Right lobe of liver (tissue), 6 donors: ENCODE results near the gene OSBPL10. TPM values are rescaled to one million over a fixed set of nuclear protein-coding genes. Genes with fewer than 3 reads are reported as not detected.

Experiments used
- ATAC-seq, 4 donors: fragments of 200-7000 bp; cut with Tn5 transposase; one replicate each; pipeline ENCODE4 v1.9.1; 2020; ENCODE audit warnings: mild to moderate bottlenecking in 4 of 4, moderate library complexity in 4 of 4
- DNase-seq, 3 donors: peaks; one replicate each; pipeline ENCODE4 v3.0.0-alpha.2; 2020
- H3K27ac ChIP-seq, 3 donors: fragments of 200-600 bp; one replicate each; pipeline ENCODE4 v1.8.0; 2022
- H3K27me3 ChIP-seq, 2 donors: fragments of 200-600 bp; one replicate each; pipeline ENCODE4 v1.8.0; 2022
- H3K36me3 ChIP-seq, 4 donors: fragments of 200-600 bp; sonication (generic) in 1 of 4; one replicate each; pipeline versions ENCODE4 v1.5.1 to v1.8.0; 2017 to 2022; ENCODE audit warnings: control low read depth in 1 of 4
- H3K4me1 ChIP-seq, 4 donors: fragments of 200-600 bp; sonication (generic) in 1 of 4; one replicate each; pipeline versions ENCODE4 v1.5.1 to v1.8.0; 2017 to 2022; ENCODE audit warnings: control low read depth in 1 of 4
- H3K4me3 ChIP-seq, 3 donors: fragments of 200-600 bp; one replicate each; pipeline ENCODE4 v1.8.0; 2022
- H3K9me3 ChIP-seq, 4 donors: fragments of 200-600 bp; sonication (generic) in 1 of 4; one replicate each; pipeline versions ENCODE4 v1.5.1 to v1.8.0; 2017 to 2022; ENCODE audit warnings: control low read depth in 1 of 4
- CTCF ChIP-seq, 4 donors: fragments of 200-600 bp in 3 of 4; fragments of 450-650 bp in 1 of 4; IDR thresholded peaks; one replicate each; pipeline versions ENCODE4 v1.5.1 to v1.8.0; 2016 to 2022; ENCODE audit warnings: antibody characterized with exemption in 4 of 4, mild to moderate bottlenecking in 2 of 4
- POLR2A ChIP-seq: fragments of 450-650 bp; IDR thresholded peaks from one replicate; pipeline ENCODE4 v1.6.1; 2017; ENCODE audit warnings: antibody characterized with exemption, mild to moderate bottlenecking
- whole genome bisulfite sequencing: methylation state at CpG from one replicate; pipeline ENCODE4 v1.1.6; 2018; ENCODE audit warnings: low coverage, low lambda C conversion rate; ENCODE audit not compliant: insufficient coverage; ENCODE audit errors: missing lambda C conversion rate; 5-methylcytosine and 5-hydroxymethylcytosine counted together
- intact Hi-C, 2 donors: fragments of 100-400 bp; cut with DNase I; formaldehyde crosslinking; loops; one replicate each; pipeline versions ENCODE4 v1.11.2 to v1.14.1; 2022
- total RNA-seq, 6 experiments: library from RNA; depleted of rRNA in 2 of 6; stranded (reverse); fragments of >200 nt in 2 of 6; fragmentation: NEBNext Ultra II Directional in 3 of 6; extraction: Animal tissue kit (Norgen Biotek cat#: 25700) in 3 of 6; gene quantifications; one replicate each; pipeline versions ENCODE4 v1.1.0 to v1.2.4, GENCODE V29; 2016 to 2023
- donor health status: DM: no; HTN: yes; CAD: no.
- donor health status: DM: no; HTN: no; CAD: no.
- donor health status: DM: no; HTN: no; CAD: no.
- donor health status: DM: no; HTN: yes; CAD: no.
- donor health status: DM: no; HTN: yes; CAD: no.

OSBPL10 gene
- total RNA-seq, 6 experiments from 2014 or later: 2.2 to 13.0 (median 3.7) TPM

DNA sequence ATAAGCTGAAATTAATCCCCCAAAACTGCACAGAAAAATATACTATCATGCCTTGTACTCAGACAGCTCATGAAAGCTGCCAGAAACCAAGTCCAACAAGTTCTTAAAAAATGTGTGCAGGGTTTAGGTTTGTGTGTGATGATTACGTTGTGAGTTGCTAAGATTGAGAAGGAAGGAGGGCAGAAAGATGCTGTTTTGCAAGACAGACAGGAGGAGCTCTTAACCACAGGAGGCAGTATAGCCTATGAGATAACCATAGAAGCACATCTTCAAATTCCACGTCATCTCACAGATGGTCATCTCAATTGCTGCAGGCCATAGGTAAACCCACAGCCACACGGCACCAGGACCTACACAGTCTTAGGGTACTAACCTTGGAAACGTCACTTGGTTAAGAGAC is 256.4 kb downstream of the OSBPL10 start:
- no peaks in the 10 kb centered on the region for H3K9me3 ChIP-seq
- ATAC-seq (peak in 2 of 4 donors; percentile 36), DNase-seq (no peak)
- intact Hi-C loops: no loop called here
- H3K36me3 ChIP-seq: no peaks in the 10 kb centered on the region
- H3K4me1 ChIP-seq: no peaks in the 10 kb centered on the region
- no peak overlapping the region for H3K4me3 ChIP-seq
- TF ChIP-seq POLR2A (no peak), CTCF (IDR thresholded peaks at IDR 0.05) (peak in 2 of 4 donors; percentile 17 to 18)
- WGBS: 45% methylated on average over 4 of the region's 4 CpGs
- no peak overlapping the region for H3K27ac ChIP-seq
- no peaks in the 10 kb centered on the region for H3K27me3 ChIP-seq

DNA sequence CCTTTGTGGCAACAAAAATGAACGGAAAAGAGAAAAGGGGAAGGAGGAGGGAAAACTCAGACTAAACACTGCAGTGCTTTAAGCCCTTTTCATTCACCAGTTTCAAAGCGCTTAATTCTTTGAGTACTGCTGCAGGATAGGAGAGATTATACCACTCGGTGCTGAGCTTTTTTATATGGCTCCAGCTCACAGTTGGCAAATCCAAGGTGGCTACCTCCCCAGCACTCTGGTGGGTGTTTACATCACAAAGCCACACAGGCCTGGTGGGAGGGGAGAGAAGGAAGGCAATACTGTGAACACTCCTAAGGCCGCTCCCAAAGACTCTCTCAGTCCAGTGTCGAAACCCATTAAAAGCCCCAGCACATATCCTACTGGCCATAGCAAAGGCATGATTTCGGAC is 256.9 kb downstream of the OSBPL10 start:
- no peak for TF ChIP-seq CTCF (IDR thresholded peaks at IDR 0.05)
- TF ChIP-seq POLR2A: no peak

GRCh38 chr3:31723701-31724100 is 257.4 kb downstream of the OSBPL10 start:
- H3K4me1 ChIP-seq: no peaks in the 10 kb centered on the region
- intact Hi-C loops: no loop called here
- 73% methylated on average over 5 of the region's 5 CpGs for WGBS
- no peak overlapping the region for H3K27ac ChIP-seq
- ATAC-seq (no peak), DNase-seq (no peak)
- H3K4me3 ChIP-seq: no peak overlapping the region
- H3K9me3 ChIP-seq: no peaks in the 10 kb centered on the region
- H3K27me3 ChIP-seq: no peaks in the 10 kb centered on the region
- H3K36me3 ChIP-seq: no peaks in the 10 kb centered on the region
- TF ChIP-seq POLR2A (no peak), CTCF (IDR thresholded peaks at IDR 0.05) (no peak)

More for the DNA sequence above, 256.9 kb downstream of the OSBPL10 start:
- Histone ChIP-seq H3K4me3 (no peak overlapping the region), H3K4me1 (no peaks in the 10 kb centered on the region), H3K27ac (no peak overlapping the region), H3K27me3 (no peaks in the 10 kb centered on the region), H3K36me3 (no peaks in the 10 kb centered on the region), H3K9me3 (no peaks in the 10 kb centered on the region)
- no peak for DNase-seq
- intact Hi-C loops: no loop called here
- 76% methylated on average over 5 of the region's 6 CpGs for WGBS
- no peak for ATAC-seq

DNA sequence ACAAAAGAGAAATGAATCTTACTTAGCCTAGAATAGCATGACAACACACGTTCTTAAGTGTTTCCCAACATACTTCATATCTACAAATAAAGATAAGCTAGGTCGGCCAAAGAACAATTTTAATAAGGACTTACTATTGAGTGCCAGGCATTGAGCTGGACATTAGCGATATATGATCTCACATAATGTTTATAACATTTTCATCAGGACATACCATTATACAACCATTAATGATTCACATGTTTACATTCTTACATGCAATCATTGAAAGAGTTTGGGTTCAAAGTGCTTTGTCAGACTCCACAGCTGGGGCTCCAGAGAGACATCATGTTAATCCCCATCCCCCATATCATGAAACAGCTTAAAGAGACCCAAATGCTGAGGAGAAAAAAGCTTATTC is 259.4 kb downstream of the OSBPL10 start:
- TF ChIP-seq CTCF (IDR thresholded peaks at IDR 0.05): no peak
- TF ChIP-seq POLR2A: no peak
- DNase-seq (no peak), ATAC-seq (no peak)
- intact Hi-C loops: no loop called here
- Histone ChIP-seq H3K4me3 (no peak overlapping the region), H3K4me1 (no peaks in the 10 kb centered on the region), H3K27me3 (no peaks in the 10 kb centered on the region), H3K9me3 (no peaks in the 10 kb centered on the region), H3K36me3 (no peaks in the 10 kb centered on the region), H3K27ac (no peak overlapping the region)
- WGBS: 53% methylated on average over 3 of the region's 3 CpGs
